OCI-LY1 (cell line): ENCODE measurements around the gene ZNF98.

Experiments
- H2AFZ ChIP-seq: fragments of 200-600 bp; sonication (generic), shearing (Covaris generic); 2 replicates; pipeline ENCODE4 v1.6.0; 2014; ENCODE audit warnings: antibody characterized with exemption, mild to moderate bottlenecking, low read length
- H3F3A ChIP-seq: fragments of 200-600 bp; sonication (generic), shearing (Covaris generic); 2 replicates; pipeline ENCODE4 v1.6.0; 2014; ENCODE audit warnings: mild to moderate bottlenecking, antibody characterized with exemption, low read length, moderate library complexity; ENCODE audit not compliant: insufficient read depth
- H3K27ac ChIP-seq: fragments of 200-600 bp; sonication (generic); 2 replicates; pipeline ENCODE4 v1.5.1; 2014; ENCODE audit warnings: low read length, mixed run types, mild to moderate bottlenecking, low read depth; ENCODE audit not compliant: poor library complexity, severe bottlenecking
- H3K27me3 ChIP-seq: fragments of 200-600 bp; sonication (generic); 2 replicates; pipeline ENCODE4 v1.6.0; 2014; ENCODE audit warnings: antibody characterized with exemption, mild to moderate bottlenecking, low read length, moderate library complexity; ENCODE audit not compliant: insufficient read depth
- H3K36me3 ChIP-seq: fragments of 200-600 bp; sonication (generic); 2 replicates; pipeline ENCODE4 v1.6.1; 2014; ENCODE audit warnings: mild to moderate bottlenecking, antibody characterized with exemption, low read length, moderate library complexity, mixed read lengths; ENCODE audit not compliant: insufficient read depth
- H3K4me1 ChIP-seq: fragments of 200-600 bp; sonication (generic); 2 replicates; pipeline ENCODE4 v1.5.1; 2014; ENCODE audit warnings: mild to moderate bottlenecking, low read length, moderate library complexity; ENCODE audit not compliant: insufficient read depth, severe bottlenecking
- H3K4me2 ChIP-seq: fragments of 200-600 bp; sonication (generic), shearing (Covaris generic); 2 replicates; pipeline ENCODE4 v1.6.1; 2014; ENCODE audit warnings: low read length
- H3K4me3 ChIP-seq: fragments of 200-600 bp; sonication (generic); 2 replicates; pipeline ENCODE4 v1.5.1; 2014; ENCODE audit warnings: low read length, low read depth, mild to moderate bottlenecking, mixed read lengths; ENCODE audit not compliant: poor library complexity, severe bottlenecking
- H3K79me2 ChIP-seq: fragments of 200-600 bp; shearing (Covaris generic); 2 replicates; pipeline ENCODE4 v1.6.1; 2016; ENCODE audit warnings: mixed run types, low read length, mixed read lengths; ENCODE audit not compliant: insufficient read depth
- H3K9ac ChIP-seq: fragments of 200-600 bp; sonication (generic), shearing (Covaris generic); 2 replicates; pipeline ENCODE4 v1.6.1; 2014; ENCODE audit warnings: mild to moderate bottlenecking, low read length, mixed read lengths
- H3K9me2 ChIP-seq: fragments of 200-600 bp; sonication (generic), shearing (Covaris generic); 2 replicates; pipeline ENCODE4 v1.6.1; 2014; ENCODE audit warnings: low read depth, mild to moderate bottlenecking, low read length, mixed read lengths
- H3K9me3 ChIP-seq: fragments of 200-600 bp; shearing (Covaris generic); 2 replicates; pipeline ENCODE4 v1.6.1; 2014; ENCODE audit warnings: low read length, mixed read lengths
- H4K20me1 ChIP-seq: fragments of 200-600 bp; sonication (generic), shearing (Covaris generic); 2 replicates; pipeline ENCODE4 v1.6.0; 2016; ENCODE audit warnings: mild to moderate bottlenecking, low read length; ENCODE audit not compliant: insufficient read depth
- EZH2 ChIP-seq: fragments of 200-600 bp; sonication (generic), shearing (Covaris generic); IDR thresholded peaks from 2 replicates; pipeline ENCODE4 v1.8.0; 2017; ENCODE audit warnings: borderline replicate concordance, mixed run types, mild to moderate bottlenecking, antibody characterized with exemption, low read length, moderate library complexity, mixed read lengths
- TF ChIP-seq, protein P1 (sequence below): fragments of 200-600 bp; sonication (generic), shearing (Covaris generic); IDR thresholded peaks from 2 replicates; pipeline ENCODE4 v1.5.1; 2017; ENCODE audit warnings: mild to moderate bottlenecking, antibody characterized with exemption, low read length, moderate library complexity, mixed read lengths

The ZNF98 gene

DNA sequence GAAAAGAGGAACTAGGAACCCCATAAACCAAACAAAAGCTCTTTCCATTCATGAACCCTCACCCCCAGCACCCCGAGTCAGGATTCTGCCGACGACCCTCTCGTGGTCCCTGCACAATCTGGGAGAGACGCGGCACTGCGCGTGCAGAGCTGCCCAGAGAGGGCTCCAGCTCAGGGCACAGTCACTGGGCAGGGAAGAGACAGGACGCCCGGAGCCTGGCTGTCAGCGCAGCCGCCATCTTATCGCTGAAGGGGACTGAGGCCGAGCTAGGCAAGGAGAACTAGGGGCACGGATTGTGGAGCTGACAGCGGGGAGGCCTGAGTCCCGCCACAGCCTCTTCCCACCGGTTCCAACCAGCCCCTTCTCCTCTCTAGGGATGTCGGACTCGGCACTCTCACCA is 349 bp downstream of the ZNF98 start:
- H3K4me3 ChIP-seq, result no peak overlapping the region
- no peaks in the 10 kb centered on the region for H3K9me2 ChIP-seq
- no peaks in the 10 kb centered on the region for H3K27me3 ChIP-seq
- no peaks in the 10 kb centered on the region for H3K4me1 ChIP-seq
- H3F3A ChIP-seq, result no peaks in the 10 kb centered on the region
- no peaks in the 10 kb centered on the region for H4K20me1 ChIP-seq
- H3K27ac ChIP-seq, result no peak overlapping the region
- no peaks in the 10 kb centered on the region for H3K79me2 ChIP-seq
- H3K4me2 ChIP-seq, result no peak overlapping the region
- 0 out of 2 replicates have a peak, but pooled peaks cover 2% of the 10 kb centered on the region for H3K9me3 ChIP-seq
- H2AFZ ChIP-seq, result no peak overlapping the region
- H3K36me3 ChIP-seq, result no peaks in the 10 kb centered on the region
- H3K9ac ChIP-seq, result no peak overlapping the region
- TF ChIP-seq, protein P1, sequence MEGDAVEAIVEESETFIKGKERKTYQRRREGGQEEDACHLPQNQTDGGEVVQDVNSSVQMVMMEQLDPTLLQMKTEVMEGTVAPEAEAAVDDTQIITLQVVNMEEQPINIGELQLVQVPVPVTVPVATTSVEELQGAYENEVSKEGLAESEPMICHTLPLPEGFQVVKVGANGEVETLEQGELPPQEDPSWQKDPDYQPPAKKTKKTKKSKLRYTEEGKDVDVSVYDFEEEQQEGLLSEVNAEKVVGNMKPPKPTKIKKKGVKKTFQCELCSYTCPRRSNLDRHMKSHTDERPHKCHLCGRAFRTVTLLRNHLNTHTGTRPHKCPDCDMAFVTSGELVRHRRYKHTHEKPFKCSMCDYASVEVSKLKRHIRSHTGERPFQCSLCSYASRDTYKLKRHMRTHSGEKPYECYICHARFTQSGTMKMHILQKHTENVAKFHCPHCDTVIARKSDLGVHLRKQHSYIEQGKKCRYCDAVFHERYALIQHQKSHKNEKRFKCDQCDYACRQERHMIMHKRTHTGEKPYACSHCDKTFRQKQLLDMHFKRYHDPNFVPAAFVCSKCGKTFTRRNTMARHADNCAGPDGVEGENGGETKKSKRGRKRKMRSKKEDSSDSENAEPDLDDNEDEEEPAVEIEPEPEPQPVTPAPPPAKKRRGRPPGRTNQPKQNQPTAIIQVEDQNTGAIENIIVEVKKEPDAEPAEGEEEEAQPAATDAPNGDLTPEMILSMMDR, result no peak
- no peak for TF ChIP-seq EZH2

DNA sequence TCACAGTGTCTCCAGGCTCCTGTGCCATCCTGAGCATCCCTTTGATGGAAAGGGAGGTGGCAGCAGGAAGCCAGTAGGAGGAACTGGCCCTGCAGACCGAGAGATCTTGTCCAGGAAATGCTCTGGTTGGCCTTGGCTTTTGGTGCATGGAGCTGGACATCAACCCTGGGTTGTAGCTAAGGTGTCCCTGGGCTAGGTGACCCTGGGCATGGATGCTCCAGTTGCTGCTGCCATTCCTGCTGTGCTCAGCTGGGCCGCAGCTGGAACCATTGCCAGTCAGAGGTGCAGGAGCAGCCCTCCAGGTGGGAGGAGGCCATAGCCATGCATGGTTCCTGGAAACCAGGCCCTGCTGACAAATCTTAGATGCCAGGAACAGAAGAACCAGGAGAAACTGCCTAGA is 67.5 kb downstream of the ZNF98 start:
- Histone ChIP-seq H3K36me3 (no peaks in the 10 kb centered on the region), H4K20me1 (no peaks in the 10 kb centered on the region), H2AFZ (no peak overlapping the region), H3K4me3 (no peak overlapping the region), H3K9me3 (0 out of 2 replicates have a peak, but pooled peaks cover 2% of the 10 kb centered on the region), H3K79me2 (no peaks in the 10 kb centered on the region), H3F3A (no peaks in the 10 kb centered on the region), H3K27ac (no peak overlapping the region), H3K9me2 (no peaks in the 10 kb centered on the region), H3K4me2 (no peak overlapping the region), H3K27me3 (no peaks in the 10 kb centered on the region), H3K9ac (no peak overlapping the region), H3K4me1 (no peaks in the 10 kb centered on the region)
- TF ChIP-seq, protein P1, result no peak
